GM12892 (cell line): ENCODE data around the gene DOCK1.

Source experiments
- POLR2AphosphoS5 ChIP-seq: IDR thresholded peaks from 2 replicates; pipeline ENCODE4 v1.6.1; 2011; ENCODE audit warnings: low read depth, low read length, control low read depth
- TAF1 ChIP-seq: IDR thresholded peaks from 2 replicates; pipeline ENCODE4 v1.6.1; 2011; ENCODE audit warnings: low read depth, mild to moderate bottlenecking, control low read depth, low read length, borderline replicate concordance

DNA sequence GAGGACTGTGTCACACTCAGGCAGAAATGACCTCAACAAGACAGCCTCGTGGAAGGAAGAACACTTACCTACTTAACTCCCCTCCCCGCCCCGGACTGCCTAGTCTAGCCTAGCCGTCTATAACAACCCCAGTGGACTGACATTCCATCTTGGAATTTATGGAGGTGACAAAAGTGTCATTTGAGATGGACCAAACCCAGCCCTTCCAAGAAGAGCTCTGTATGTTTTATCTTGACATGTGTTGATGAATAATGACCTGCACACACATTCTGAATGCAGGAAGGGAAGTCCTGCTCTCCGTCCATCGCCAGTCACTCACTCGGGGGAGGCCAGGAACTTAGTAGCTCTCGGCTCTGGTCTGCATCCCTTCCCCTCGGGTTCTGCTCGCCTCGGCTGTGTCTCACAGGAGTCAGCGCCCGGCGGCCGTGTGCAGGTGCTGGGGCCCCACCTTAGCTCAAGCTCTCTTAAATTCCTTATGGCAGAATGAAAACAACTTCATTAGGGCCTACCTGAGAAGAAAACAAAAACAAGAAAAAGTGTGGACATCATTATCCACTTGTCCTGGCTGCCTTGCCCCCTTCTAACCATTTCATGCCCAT lies 503.0 kb downstream of the DOCK1 start:
- TF ChIP-seq POLR2AphosphoS5 (no peak), TAF1 (no peak)
